Nephron progenitor cell (in vitro differentiated cells): ENCODE measurements around the gene MYO5B.

Experiments
- DNase-seq: peaks from one replicate; pipeline ENCODE4 v3.0.0; 2021
- H3K27ac Mint-ChIP-seq: 2 replicates; pipeline ENCODE4 v1.8.0; 2021; ENCODE audit warnings: mild to moderate bottlenecking, moderate library complexity, mixed read lengths
- H3K27me3 Mint-ChIP-seq: 2 replicates; pipeline ENCODE4 v1.8.0; 2021; ENCODE audit warnings: mild to moderate bottlenecking, low read depth, mixed read lengths; ENCODE audit not compliant: poor library complexity
- H3K36me3 Mint-ChIP-seq: 2 replicates; pipeline ENCODE4 v1.8.0; 2021; ENCODE audit warnings: low read depth, mixed read lengths
- H3K4me1 Mint-ChIP-seq: 2 replicates; pipeline ENCODE4 v1.8.0; 2021; ENCODE audit warnings: mixed read lengths
- H3K4me3 Mint-ChIP-seq: 2 replicates; pipeline ENCODE4 v1.8.0; 2021; ENCODE audit warnings: mild to moderate bottlenecking, moderate library complexity, mixed read lengths
- H3K9me3 Mint-ChIP-seq: 2 replicates; pipeline ENCODE4 v1.8.0; 2021; ENCODE audit warnings: mild to moderate bottlenecking, moderate library complexity, mixed read lengths
- CTCF ChIP-seq: fragments of 200-600 bp; sonication (generic); IDR thresholded peaks from 2 replicates; pipeline ENCODE4 v1.5.0; 2021; ENCODE audit warnings: antibody characterized with exemption

MYO5B gene

DNA sequence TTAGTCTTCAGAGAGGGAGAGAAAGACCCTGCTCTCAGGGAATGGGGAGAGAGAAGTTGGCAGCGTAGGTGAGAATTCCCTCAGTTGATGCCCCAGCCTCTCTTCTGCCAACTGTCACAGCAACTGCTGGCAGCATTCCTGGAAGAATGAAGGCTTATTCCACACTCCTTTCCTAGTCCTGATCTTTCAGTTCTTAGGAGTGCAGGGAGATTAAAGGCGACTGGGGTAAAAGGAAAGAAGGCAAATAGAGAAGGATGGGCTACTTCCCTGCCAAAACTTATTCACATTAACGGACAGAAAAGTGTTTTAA, 315.7 kb downstream of the MYO5B start:
- DNase-seq: no peak
- H3K36me3 Mint-ChIP-seq: no peaks in the 10 kb centered on the region
- H3K4me3 Mint-ChIP-seq: no peak overlapping the region
- H3K4me1 Mint-ChIP-seq: no peaks in the 10 kb centered on the region
- no peaks in the 10 kb centered on the region for H3K9me3 Mint-ChIP-seq
- H3K27ac Mint-ChIP-seq: no peak overlapping the region
- H3K27me3 Mint-ChIP-seq: peaks cover 21% of the 10 kb centered on the region
- TF ChIP-seq CTCF: no peak

- TF ChIP-seq CTCF: no peak
- no peaks in the 10 kb centered on the region for H3K36me3 Mint-ChIP-seq
- no peak overlapping the region for H3K4me3 Mint-ChIP-seq
- peaks cover 23% of the 10 kb centered on the region for H3K27me3 Mint-ChIP-seq
- no peaks in the 10 kb centered on the region for H3K4me1 Mint-ChIP-seq
- no peaks in the 10 kb centered on the region for H3K9me3 Mint-ChIP-seq
- DNase-seq: no peak
- H3K27ac Mint-ChIP-seq: no peak overlapping the region
Measured at GRCh38 chr18:49878567-49879270, 316.2 kb downstream of the MYO5B start.

- H3K4me3 Mint-ChIP-seq: no peak overlapping the region
- H3K36me3 Mint-ChIP-seq: no peaks in the 10 kb centered on the region
- H3K9me3 Mint-ChIP-seq: no peaks in the 10 kb centered on the region
- H3K27me3 Mint-ChIP-seq: peaks cover 24% of the 10 kb centered on the region
- DNase-seq: no peak
- no peak for TF ChIP-seq CTCF
- H3K4me1 Mint-ChIP-seq: no peaks in the 10 kb centered on the region
- H3K27ac Mint-ChIP-seq: no peak overlapping the region
Measured at GRCh38 chr18:49878015-49878414, 316.9 kb downstream of the MYO5B start.

- Mint-ChIP-seq H3K4me1 (no peaks in the 10 kb centered on the region), H3K36me3 (no peaks in the 10 kb centered on the region), H3K9me3 (no peaks in the 10 kb centered on the region)
Measured at GRCh38 chr18:49876536-49876935, 318.4 kb downstream of the MYO5B start.

DNA sequence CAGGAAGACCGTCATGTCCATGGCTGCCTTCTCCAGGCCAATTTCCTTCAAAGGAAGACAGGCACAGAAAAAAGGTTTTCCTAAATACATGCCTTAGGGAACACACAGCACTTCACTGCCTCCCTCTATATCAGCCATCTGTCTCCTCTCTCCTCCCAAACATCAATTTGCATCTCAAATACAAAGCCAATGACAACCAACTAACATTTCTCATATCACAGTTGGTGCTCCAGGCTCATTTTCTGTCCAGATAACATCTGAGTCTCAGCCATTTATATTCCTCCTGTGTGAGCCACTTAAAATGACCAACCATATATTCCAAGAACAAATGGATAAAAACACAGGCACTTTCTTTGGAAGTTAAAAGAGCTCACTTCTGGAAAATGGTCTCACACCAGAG, 319.2 kb downstream of the MYO5B start:
- Mint-ChIP-seq H3K9me3 (no peaks in the 10 kb centered on the region), H3K4me3 (no peak overlapping the region), H3K27ac (no peak overlapping the region), H3K27me3 (peaks cover 28% of the 10 kb centered on the region), H3K4me1 (no peaks in the 10 kb centered on the region), H3K36me3 (no peaks in the 10 kb centered on the region)
- DNase-seq: no peak
- TF ChIP-seq CTCF: no peak

More at GRCh38 chr18:49876536-49876935, 318.4 kb downstream of the MYO5B start:
- TF ChIP-seq CTCF: no peak
- peaks cover 28% of the 10 kb centered on the region for H3K27me3 Mint-ChIP-seq
- no peak for DNase-seq
- H3K27ac Mint-ChIP-seq: no peak overlapping the region
- H3K4me3 Mint-ChIP-seq: no peak overlapping the region

DNA sequence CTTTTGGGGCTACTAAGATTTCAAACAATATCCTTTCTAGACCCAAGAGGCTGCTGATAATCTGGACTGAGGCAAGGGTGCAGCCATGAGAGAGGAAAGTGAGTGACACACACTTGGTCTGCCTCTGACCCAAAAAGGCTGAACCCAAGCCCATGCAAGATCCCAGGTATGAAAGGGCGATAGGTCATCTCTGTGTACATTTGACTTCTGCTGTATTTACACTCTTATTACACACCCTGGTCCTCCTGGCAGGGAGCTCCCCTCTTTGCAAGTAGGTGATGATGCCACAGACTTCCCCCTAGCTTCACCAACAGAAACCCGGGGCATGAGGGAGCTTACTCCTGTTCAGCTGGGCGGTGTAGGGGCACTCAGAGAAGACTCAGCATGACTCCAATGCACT, 319.8 kb downstream of the MYO5B start:
- no peaks in the 10 kb centered on the region for H3K4me1 Mint-ChIP-seq
- H3K4me3 Mint-ChIP-seq: no peak overlapping the region
- DNase-seq: no peak
- H3K9me3 Mint-ChIP-seq: no peaks in the 10 kb centered on the region
- no peaks in the 10 kb centered on the region for H3K36me3 Mint-ChIP-seq
- no peak for TF ChIP-seq CTCF
- H3K27me3 Mint-ChIP-seq: peaks cover 28% of the 10 kb centered on the region
- H3K27ac Mint-ChIP-seq: no peak overlapping the region
